NCI-H2196 (cell line): Measurements from ENCODE around the gene TMEM98.
"Not testable (repeated sequence)": the region's sequence is repeated elsewhere in the genome, so short reads cannot be mapped to it uniquely, and the experiment has no call there.

Source experiments
- DNase-seq: peaks from one replicate; lab custom pipeline; 2025; ENCODE audit not compliant: unreplicated experiment; lab: John Stamatoyannopoulos, UW

TMEM98 gene

DNA sequence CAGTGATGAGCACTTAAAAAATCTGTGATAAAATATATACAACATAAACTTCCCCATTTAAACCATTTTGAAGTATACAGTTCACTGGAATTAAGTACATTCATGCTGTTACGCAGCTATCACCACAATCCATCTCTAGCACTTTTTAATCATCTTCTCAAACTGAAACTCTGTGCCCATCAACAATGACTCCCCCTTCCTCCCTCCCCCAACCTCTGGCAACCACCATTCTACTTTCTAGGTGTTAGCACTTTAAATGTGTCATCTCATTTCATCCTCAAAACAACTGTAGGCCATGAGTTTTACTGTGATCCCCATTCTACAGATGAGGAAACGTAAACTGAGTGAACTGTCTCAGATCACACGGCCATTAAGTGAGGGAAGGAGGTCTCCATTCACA lies 13.8 kb upstream of the TMEM98 start:
- no peak for DNase-seq

GRCh38 chr17:32915245-32915644 lies 12.7 kb upstream of the TMEM98 start:
- DNase-seq: no peak

DNA sequence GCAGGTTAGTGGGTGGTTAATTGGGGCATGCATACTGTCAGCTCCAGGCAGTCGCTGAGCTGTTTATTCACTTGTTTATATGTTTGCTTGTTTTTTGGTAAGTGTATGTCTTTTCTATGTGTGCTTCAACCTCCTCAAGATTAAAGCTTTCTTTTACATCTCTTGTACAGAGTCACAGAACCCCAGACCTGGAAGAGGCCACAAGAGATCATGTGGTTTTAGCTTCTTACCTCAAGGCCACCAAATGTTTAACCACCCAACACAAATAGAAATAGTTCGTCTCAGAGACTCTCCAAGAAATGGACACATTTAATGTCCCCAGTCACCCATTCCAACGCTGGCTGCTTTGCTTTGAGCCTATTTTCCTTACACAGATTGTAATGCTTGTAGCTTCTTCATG lies 11.8 kb upstream of the TMEM98 start:
- DNase-seq: no peak

- no peak for DNase-seq
Measured at GRCh38 chr17:32917081-32917480, 10.9 kb upstream of the TMEM98 start.

DNA sequence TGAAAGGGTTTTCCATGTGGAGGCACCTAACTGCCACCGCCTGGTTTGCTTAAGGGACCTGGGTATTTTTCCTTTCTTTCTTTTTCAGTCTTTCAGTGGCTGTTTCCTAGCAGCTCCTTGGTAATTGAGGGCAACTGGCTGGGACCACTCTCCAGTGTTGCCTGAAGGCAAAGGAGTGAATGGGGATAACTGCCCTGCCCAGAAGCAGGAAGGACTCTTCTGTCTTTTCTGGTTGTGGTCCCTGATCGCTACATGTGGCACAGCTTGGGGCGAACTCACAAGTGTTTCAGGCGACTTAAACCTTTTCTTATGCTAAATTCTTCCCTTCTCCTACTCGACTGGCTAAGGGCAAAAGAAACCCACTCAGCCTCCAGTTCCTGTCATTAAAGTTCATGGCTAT lies 10.1 kb upstream of the TMEM98 start:
- DNase-seq: no peak

- not testable (repeated sequence) for DNase-seq
Measured at GRCh38 chr17:32919876-32920275, 8.1 kb upstream of the TMEM98 start.

DNA sequence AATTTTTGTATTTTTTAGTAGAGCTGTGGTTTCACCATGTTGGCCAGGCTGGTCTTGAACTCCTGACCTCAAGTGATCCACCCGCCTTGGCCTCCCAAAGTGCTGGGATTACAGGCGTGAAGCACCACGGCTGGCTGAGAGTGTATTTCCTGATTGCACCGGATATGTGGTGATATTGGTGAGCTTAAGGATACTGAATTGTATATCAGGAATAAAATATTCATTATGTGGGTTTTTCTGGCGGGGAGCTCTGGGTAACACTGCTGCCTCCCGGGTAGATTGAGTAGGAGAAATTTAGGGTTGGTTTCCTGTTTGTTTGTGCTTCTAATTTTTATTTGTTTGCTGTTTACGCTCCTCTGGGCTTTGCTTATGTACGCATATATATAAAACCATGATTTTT lies 7.7 kb upstream of the TMEM98 start:
- no peak for DNase-seq

GRCh38 chr17:32921017-32921416 lies 6.9 kb upstream of the TMEM98 start:
- DNase-seq: no peak

DNA sequence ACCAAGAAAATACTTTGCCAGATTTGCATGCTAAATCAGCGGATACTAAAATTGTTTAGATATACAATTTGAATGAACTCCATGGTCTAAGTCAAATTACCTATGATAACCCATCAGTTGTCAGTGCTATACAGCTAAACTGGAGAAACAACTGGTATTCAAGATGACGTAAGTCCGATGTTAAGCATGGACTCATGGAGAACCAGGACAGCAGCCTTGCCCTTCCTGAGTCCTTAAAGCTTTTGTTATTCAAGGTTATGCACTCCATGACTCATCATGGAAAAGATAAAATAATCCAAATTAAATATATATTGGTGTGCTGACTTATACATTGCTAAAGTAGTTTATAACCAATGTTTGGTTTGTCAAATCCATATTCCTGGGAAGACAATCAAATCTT lies 4.0 kb upstream of the TMEM98 start:
- not testable (repeated sequence) for DNase-seq

DNA sequence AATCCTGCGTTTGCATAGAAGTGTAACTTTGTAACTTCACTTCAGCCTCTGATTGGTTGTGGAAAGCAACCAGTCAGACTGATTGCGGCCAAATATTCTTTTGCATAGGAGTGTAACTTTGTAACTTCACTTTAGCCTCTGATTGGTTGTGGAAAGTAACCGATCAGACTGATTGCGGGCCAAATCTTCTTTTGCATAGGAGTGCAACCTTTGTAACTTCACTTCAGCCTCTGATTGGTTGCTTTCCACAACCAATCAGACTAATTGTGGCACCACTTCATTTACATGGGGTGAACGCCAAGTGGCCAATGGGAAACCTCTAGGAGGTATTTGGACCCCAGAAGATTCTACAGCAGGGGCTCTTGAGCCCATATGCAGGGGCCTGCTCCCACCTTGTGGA lies 1.8 kb upstream of the TMEM98 start:
- no peak for DNase-seq

- not testable (repeated sequence) for DNase-seq
Measured at GRCh38 chr17:32926789-32927188, 1.2 kb upstream of the TMEM98 start.

DNA sequence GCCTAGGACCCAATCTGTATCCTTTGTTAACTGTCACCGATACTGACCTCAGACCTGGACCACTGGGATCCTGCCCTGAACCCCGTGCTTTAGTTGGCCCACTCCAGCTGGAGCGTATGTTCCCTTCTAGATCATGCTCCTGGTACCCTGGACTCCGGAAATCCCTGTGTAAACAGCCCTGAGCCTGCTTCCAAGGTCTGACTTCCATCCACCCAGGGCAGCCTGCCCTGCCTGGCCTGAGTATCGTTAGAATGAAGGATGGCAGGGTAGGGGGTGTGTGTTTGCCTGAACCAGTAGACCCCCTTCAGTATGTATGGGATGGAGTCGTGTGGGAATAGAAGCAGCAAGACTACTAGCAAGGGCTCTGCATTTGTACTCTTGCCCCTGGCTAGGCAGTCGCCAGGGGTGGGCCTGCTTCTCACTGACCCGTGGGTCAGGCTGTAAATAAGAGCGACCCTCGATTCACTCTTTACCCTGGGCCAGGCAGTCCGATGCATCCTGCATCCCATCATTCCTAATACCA lies 691 bp upstream of the TMEM98 start:
- no peak for DNase-seq

DNA sequence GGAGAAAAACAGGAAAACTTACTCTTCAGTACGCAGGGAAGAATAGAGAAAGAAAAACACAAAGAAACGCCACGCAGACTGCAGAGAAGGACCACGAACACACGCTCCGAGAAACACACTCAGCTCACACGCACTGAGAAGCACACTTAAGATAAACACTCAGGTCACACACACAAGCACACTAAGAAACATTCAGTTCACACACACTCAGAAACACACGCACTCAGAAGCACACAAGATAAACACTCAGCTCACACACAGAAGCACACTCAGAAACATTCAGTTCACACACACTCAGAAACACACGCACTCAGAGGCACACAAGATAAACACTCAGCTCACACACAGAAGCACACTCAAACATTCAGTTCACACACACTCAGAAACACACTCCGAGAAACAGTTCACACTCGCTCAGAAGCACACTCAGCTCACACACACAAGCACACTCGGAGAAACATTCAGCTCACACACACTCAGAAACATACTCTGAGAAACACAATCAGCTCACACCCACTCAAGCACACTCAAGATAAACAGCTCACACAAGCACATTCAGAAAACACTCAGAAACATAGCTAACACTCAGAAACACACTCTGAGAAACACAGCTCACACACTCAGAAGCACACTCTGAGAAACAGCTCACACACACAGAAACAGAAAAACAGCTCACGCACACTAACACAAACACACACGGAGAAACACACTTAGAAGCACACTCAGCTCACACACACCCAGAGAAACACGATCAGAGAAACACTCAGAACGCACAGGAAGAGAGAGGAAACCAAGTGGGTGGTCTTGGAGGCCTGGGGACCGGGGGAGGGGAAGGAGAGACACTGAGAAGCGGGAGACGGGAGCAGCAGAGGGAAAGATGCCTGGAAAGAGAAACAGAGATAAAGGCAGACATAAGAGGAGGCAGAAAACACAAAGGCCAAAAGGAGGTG lies 908 bp downstream of the TMEM98 start:
- no peak for DNase-seq

DNA sequence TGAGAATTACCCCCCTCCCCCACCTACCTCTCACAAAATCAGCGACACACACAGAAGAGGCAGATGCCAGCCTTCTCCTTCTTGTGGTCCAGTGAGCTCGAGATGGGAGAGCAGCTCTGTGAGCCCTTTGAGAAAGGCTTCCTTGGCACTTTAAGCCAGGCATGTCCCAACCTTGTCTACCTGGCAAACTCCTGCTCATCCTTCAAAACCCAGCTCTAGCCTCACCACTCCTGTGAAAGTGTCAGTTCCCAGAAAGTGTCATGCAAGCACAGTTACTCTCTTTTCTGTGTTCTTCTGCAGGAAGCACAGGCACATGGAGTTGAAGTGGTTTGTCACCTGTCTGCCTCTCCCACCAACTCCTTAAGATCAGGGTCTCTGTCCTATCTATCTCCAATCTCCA lies 1.6 kb downstream of the TMEM98 start:
- no peak for DNase-seq

DNA sequence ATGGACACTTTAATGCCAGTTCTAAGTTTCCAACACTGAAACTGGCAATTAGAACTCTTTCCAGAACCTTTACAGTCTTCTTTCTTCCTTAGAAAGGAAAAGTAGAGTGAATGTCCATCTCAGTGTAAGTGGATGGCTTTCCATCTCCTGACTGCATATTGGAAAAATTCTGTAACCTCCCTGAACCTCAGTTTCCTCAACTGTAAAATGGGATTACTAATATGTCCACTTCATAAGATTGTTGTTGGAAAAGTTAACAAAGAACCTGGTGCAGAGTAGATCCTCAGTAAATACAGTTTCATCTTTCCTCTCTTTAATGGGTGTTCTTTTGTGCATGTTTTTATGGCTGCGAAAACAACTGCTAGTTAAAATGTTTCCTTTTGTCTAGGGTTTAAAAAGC lies 2.6 kb downstream of the TMEM98 start:
- no peak for DNase-seq

DNA sequence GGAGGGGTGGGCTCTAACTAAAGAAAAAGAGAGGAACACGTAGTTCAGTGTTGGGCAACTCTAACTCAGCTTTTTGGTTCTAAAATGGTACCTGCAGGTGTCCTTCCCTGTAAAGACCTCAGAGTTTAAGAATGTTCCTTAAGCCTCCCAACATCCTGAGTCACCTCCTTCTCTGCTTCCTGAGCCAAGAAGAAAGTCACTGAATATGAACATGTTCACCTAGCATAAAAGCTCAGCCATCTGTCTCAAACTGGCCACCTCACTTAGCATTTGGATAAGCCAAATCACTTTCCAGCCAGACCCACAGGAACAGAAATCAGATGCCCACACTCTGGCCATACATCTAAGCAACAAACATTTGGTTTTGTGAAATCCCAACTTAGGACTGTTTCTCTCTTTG lies 3.7 kb downstream of the TMEM98 start:
- DNase-seq: no peak

DNA sequence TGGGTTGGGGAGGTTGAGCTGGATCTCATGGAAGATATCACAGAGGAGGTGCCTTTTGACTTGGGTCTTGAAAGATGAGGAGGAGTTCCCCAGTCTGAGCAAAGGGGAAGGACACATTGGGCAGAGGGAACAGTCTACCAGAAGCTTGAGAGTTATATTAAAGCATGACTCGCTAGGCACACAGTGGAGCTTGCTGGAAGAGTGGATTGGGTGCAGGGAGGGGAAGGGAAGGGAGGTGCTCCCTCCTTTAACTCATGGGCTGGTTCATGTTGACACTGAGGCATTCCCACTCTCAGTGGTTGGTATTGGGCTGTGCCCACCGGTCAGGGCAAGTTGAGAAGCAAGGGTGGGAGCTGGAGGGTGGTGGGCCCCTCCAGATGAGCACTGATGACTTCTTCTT lies 5.9 kb downstream of the TMEM98 start:
- no peak for DNase-seq

DNA sequence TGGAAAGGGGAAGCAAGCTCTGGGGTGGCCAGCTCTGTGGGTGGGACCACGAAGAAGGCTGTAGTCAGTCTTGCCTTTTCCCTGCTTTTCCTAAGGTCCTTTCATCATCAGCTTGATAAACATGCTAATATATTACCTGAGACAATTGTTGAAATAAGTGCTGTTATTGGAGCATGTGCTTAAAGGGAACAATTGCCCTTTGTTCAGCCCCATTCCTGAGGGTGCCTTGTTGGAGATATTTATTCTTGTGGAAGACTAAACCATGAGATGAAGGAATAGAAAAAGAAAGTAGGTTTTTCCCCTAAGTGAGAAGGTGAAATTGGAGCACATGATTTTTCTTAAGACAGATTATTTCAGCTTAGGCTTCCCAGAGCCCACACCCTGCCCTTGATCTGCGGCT lies 7.8 kb downstream of the TMEM98 start:
- no peak for DNase-seq

- DNase-seq: no peak
Measured at GRCh38 chr17:32936186-32936893, 8.4 kb downstream of the TMEM98 start.

- DNase-seq: peak; percentile 34
Measured at GRCh38 chr17:32936894-32937500, 9.0 kb downstream of the TMEM98 start.

GRCh38 chr17:32940706-32941390 lies 12.9 kb downstream of the TMEM98 start:
- no peak for DNase-seq
